SK-N-SH treated with all-trans-retinoic acid at 6 μM for 48 hours (cell line): ENCODE data around the gene FGD3.

Experiments
- RARB ChIP-seq: fragments of 250-450 bp; sonication (Bioruptor Pico); IDR thresholded peaks from 2 replicates; pipeline ENCODE4 v1.8.0; 2021; ENCODE audit warnings: mild to moderate bottlenecking, moderate library complexity
- TCF4 ChIP-seq: fragments of 250-450 bp; sonication (Bioruptor Pico); IDR thresholded peaks from 2 replicates; pipeline ENCODE4 v1.8.0; 2021; ENCODE audit warnings: mild to moderate bottlenecking, moderate library complexity, borderline replicate concordance
- ZC3H10 ChIP-seq: fragments of 250-450 bp; sonication (Bioruptor Pico); IDR thresholded peaks from 2 replicates; pipeline ENCODE4 v1.5.1; 2021; ENCODE audit warnings: mild to moderate bottlenecking, moderate library complexity
- ZFP30 ChIP-seq: fragments of 450-650 bp; formaldehyde crosslinking; IDR thresholded peaks from 2 replicates; pipeline ENCODE4 v1.5.0; 2022; ENCODE audit warnings: mild to moderate bottlenecking, moderate library complexity
- TF ChIP-seq, protein P1 (sequence below): fragments of 250-450 bp; sonication (Bioruptor Pico); IDR thresholded peaks from 2 replicates; pipeline ENCODE4 v1.8.0; 2020; ENCODE audit warnings: mild to moderate bottlenecking, moderate library complexity, borderline replicate concordance

DNA sequence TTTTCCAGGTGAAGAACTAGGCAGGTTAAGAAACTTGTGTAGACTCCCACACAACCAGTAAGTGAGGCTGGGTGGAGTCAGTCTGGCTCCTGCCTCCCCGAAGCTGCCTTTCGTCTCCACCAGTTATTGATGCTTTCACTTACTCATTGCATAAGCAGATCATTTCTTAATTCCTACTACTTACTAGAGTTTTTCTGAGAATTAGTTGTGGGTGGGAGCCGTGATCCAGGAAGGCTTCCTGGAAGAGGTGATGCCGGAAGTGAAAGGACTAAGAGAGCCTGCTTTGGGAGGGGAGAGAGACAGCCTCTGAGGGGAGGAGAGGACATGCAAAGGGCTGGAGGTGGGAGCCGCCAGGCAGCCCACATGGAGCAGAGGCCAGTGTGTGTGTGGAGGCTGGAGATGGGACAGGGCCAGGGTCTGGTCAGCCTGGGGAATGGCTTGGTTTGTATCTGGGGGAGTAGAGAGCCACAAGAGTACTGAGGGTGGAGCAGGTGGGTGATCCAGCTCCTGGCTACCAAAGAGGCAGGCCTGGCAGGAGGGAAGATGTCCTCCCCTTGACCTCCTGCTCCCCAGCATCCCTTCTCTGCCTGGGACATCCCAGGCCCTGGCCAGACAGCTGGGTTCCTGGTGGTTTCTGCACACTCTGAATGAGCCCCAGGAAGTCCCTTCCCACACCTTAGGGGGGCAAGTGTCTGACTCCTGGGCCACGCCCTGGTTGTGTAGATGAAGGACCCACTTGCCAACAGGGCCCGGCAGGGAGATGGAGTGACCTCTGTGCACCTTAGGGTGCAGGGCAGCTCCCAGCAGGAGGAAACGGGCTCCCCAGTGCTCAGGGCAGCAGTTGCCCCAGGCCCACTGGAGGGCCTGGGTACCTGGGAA, 136.5 kb downstream of the FGD3 start:
- no peak for TF ChIP-seq TCF4 (CRISPR knock-in tag)
- TF ChIP-seq RARB: no peak
- TF ChIP-seq, protein P1, sequence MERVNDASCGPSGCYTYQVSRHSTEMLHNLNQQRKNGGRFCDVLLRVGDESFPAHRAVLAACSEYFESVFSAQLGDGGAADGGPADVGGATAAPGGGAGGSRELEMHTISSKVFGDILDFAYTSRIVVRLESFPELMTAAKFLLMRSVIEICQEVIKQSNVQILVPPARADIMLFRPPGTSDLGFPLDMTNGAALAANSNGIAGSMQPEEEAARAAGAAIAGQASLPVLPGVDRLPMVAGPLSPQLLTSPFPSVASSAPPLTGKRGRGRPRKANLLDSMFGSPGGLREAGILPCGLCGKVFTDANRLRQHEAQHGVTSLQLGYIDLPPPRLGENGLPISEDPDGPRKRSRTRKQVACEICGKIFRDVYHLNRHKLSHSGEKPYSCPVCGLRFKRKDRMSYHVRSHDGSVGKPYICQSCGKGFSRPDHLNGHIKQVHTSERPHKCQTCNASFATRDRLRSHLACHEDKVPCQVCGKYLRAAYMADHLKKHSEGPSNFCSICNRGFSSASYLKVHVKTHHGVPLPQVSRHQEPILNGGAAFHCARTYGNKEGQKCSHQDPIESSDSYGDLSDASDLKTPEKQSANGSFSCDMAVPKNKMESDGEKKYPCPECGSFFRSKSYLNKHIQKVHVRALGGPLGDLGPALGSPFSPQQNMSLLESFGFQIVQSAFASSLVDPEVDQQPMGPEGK (CRISPR knock-in tag): no peak
- no peak for TF ChIP-seq ZC3H10 (CRISPR knock-in tag)
- no peak for TF ChIP-seq ZFP30 (CRISPR knock-in tag)
